ENCODE results near the gene EPM2A.
A peak's percentile ranks its signal among the peaks of the same experiment; 100 is the strongest.

The EPM2A gene

DNA sequence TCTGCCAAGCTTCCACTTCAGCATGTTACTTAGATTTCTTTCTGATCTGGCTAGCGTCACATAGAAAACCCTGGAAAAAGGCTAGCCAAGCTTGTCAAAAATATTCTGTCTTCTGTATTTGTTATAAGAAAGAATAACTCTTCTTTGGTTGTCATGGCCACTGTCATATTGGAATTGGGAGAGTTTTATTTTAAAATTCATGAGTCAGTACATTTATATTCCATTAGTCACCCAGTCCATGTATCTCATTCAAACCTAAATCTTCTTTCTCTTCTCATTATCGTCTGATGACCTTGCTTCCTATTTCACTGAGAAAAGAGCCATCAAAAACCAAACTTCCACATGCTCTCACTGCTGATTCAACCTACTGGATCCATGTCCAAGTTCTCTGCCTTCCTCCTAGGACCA, 65.7 kb downstream of the EPM2A start:
- no peak for DNase-seq

DNA sequence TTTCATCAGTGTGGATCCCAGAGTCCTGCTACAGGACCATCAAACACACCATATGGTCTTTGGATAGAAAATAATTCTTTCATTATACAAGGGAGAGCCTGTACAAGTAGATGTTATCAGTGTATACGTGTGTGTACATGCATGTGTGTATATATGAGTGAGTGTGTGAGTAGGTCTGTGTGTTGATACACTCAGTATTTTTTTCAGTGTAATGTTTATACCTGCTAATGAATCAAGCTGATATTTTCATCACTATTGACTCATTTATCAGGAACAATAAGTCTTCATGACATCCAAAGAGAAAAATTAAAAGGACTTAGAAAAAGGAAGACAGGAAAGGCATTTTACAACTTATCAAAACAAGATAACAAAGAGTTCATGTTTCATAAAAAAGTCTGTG, 66.5 kb downstream of the EPM2A start:
- DNase-seq = no peak

- no peak for DNase-seq
These were observed 74.6 kb downstream of the EPM2A start for GRCh38 chr6:145660676-145661075.

DNA sequence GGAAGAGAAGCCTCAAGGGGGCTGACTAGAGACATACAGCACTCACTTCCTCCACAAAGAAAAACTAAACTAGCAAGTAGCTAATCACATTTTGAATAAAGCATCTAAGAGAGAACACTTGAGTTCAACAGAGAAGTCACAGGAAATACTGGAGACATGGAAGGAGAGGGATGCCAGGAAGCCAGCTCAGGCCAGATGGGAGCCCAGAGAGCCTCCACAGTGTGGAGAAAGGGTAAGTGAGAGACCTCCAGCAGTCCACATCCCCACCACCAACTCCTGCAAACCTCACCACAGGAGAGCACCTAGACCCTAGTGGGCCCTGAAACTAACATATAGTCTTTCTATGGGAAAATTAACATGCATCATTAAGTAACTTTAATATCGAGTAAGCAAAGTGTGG, 79.2 kb downstream of the EPM2A start:
- no peak for DNase-seq

- DNase-seq = no peak
These were observed 82.7 kb downstream of the EPM2A start for GRCh38 chr6:145652572-145652971.

DNA sequence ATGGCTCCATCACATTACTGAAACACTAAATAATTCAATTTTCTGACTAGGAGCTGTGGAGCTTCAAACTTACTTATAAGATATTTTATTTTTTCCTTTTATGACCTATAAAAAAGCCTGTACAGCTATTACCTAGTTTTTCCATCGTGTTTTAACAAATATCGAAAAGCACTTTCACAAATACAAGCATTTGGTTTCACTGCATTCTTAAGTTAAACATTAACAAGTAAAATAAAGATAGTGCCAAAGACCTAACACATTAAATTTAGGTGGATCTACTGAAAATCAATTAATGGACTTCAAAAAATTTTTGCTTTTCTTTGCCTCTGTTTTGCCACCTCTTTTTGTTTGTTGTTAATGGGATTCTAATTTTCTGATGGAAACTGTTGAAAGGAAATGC, 83.3 kb downstream of the EPM2A start:
- DNase-seq = no peak

DNA sequence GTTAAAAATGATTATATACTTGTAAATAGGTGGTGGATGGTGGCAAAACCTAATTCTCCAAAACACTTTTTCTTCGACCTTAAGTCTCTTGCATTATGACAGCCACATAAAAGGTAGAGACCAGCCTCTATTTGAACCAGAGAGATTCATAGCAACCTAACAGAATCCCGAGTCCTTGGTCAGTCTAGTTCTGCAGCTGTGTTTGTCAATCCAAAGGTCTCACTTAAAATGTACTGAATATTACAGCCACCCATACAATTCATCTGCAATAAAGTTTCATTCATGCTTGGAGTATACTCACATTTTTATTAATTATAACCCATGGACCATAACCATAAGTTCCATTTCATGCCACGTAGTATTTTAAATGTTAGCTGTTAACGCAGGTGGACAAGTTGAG, 87.2 kb downstream of the EPM2A start:
- no peak for DNase-seq

GRCh38 chr6:145647602-145648001, 87.7 kb downstream of the EPM2A start:
- DNase-seq = no peak

- DNase-seq = no peak
These were observed 91.6 kb downstream of the EPM2A start for GRCh38 chr6:145643760-145644159.

- DNase-seq = peak; percentile 84
These were observed 101.2 kb downstream of the EPM2A start for GRCh38 chr6:145633981-145634627.

- no peak for DNase-seq
These were observed 102.3 kb downstream of the EPM2A start for GRCh38 chr6:145632971-145633370.

- DNase-seq = no peak
These were observed 103.9 kb downstream of the EPM2A start for GRCh38 chr6:145631374-145631773.

DNA sequence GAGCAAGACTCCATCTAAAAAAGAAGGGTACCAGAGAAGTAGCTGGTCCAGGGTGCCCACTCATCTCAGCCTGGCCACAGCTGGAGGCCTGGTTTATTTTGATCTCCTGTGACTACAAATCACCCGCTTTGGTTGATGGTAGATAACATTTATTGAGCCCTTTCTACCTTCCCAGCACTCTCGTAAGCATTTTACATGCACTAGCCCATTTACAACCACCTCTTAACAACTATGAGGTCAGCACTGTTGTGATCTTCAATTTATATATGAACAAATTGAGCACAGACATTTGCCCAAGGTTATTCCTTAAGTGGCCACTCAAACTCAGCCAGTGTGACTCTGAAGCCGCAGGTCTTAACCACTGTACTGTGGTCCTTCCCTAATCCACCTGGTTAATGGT, 104.7 kb downstream of the EPM2A start:
- no peak for DNase-seq

DNA sequence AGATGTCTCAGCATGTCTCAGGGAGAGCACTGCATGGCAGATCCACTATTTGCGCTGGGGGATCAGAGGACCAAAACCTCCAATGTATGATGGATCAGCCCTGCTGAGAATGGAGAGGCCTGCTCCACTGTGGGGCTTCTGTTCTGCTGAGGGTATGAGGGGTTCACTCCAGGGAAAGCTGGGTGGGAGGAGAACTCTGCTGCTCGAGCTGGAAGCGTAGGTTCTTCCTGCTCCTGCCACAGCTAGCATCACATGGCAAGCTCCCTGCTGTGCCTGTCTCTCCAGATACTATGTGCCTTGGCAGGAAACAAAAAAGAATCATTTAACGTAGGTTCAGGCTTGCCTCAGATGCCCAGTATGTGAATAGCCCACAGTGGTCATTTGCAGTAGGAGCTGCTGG, 105.8 kb downstream of the EPM2A start:
- no peak for DNase-seq

GRCh38 chr6:145627451-145627850, 107.9 kb downstream of the EPM2A start:
- DNase-seq = no peak

GRCh38 chr6:145626857-145627256, 108.5 kb downstream of the EPM2A start:
- no peak for DNase-seq

DNA sequence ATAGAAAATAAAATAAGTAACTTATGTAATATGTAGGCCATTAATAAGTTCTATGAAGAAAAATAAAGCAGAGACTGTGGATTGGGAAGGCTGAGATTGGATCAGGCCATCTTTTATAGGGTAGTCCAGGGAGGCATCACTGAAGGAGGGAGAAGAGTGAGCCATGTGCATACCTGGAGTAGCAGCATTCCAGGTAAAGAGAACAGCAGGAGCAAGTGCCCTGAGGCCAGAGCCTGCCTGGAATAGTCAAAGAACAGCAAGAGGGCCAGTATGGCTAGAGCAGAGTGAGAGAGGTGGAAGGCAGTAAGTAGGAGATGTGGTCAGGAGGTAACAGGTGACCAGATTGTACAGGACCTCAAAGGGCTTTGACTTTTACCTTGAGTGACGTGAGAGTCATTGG, 112.1 kb downstream of the EPM2A start:
- no peak for DNase-seq

DNA sequence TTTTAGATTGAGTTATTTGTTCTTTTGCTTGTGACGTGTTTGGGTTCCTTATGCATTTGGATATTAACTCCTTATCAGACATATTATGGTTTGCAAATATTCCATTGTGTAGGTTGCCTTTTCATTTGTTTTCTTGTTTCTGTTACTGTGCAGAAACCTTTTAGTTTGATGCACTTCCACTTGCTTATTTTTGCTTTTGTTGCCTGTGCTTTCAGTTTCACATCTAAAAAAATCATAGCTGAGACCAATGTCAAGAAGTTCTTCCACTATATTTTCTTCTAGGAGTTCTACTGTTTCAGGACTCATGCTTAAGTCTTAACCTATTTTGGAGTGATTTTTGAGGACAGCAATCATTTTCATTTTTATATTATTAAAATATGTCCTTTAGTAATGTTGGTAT, 113.5 kb downstream of the EPM2A start:
- no peak for DNase-seq

DNA sequence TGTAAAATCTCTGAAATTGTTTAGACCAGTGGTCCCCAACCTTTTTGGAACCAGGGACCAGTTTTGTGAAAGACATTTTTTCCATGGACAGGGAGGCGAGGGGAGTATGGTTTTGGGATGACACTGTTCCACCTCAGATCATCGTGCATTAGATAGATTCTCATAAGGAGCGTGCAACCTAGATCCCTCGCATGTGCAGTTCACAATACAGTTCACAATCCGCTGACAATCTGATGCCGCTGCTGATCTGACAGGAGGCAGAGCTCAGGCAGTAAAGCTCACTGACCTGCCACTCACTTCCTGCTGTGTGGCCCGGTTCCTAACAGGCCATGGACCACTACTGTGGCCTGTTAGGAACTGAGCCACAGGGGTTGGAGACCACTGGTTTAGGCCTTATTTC, 115.2 kb downstream of the EPM2A start:
- no peak for DNase-seq

DNA sequence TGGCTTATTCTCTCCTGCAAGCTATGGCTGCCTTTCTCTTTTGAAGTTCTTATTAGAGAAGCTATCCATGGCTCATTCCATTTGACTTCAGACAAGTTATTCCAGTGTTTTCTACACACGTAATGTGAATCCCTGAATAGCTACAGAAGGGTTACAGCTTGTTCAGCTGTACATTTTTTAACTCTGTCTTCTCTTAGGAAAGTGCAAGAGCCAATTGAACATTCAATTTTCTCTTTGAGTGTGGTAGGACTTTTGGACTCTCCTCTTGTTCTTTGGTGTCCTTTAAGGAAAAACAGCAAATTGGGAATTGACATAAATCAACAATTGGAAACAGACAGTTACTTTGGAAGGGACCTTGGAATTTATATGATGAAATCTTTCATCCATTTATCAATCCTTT, 125.8 kb downstream of the EPM2A start:
- DNase-seq = no peak

DNA sequence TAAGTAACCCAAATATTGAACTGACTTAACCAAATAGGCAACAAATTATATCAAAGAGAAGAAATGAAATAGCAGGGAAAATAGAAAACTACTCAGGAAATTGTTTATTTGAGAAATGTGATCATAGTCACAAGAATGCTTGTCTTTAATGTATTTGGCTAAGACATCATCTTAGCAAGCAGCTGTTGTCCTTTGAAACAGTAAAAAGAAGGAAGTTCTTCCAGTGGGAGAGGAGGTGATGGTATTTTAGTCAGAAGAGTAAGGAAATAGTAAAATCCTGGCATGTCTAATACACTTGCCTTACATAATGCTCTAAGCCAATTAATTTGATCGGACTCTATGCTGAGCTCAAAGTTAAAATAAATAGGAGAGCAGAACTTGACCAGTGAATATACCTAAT, 126.5 kb downstream of the EPM2A start:
- DNase-seq = no peak

- DNase-seq = no peak
These were observed 131.3 kb downstream of the EPM2A start for GRCh38 chr6:145603991-145604390.

GRCh38 chr6:145603424-145603833, 131.9 kb downstream of the EPM2A start:
- DNase-seq = no peak

GRCh38 chr6:145602726-145603326, 132.5 kb downstream of the EPM2A start:
- DNase-seq = no peak

GRCh38 chr6:145601397-145601796, 133.9 kb downstream of the EPM2A start:
- no peak for DNase-seq
